ENCODE measurements around the gene ESYT1.

The ESYT1 gene

GRCh38 chr12:56082382-56082781 lies 45.7 kb upstream of the ESYT1 start:
- no peak overlapping the region for H3K23ac ChIP-seq (ENCODE audit: low read length in 2 of 2)
- no peaks in the 10 kb centered on the region for H3K36me3 ChIP-seq (ENCODE audit: control insufficient read depth in 1 of 2, insufficient read depth in 2 of 2, low read depth in 1 of 2, low read length in 2 of 2)
- H2AK5ac ChIP-seq (ENCODE audit: low read length, severe bottlenecking) = no peak overlapping the region
- H3K9ac ChIP-seq (ENCODE audit: low read length) = no peak overlapping the region
- no peak overlapping the region for H2BK15ac ChIP-seq (ENCODE audit: low read depth, poor library complexity, severe bottlenecking)
- 100% methylated on average over 1 of the region's 2 CpGs for WGBS
- no peak overlapping the region for H3K18ac ChIP-seq (ENCODE audit: low read depth in 1 of 2, low read length in 2 of 2)
- no peak overlapping the region for H3K4me2 ChIP-seq (ENCODE audit: low read length, poor library complexity, severe bottlenecking)
- no peaks in the 10 kb centered on the region for H3K9me3 ChIP-seq (ENCODE audit: control insufficient read depth, low read length)
- H2BK12ac ChIP-seq (ENCODE audit: low read length in 2 of 2) = no peak overlapping the region
- peaks cover 18% of the 10 kb centered on the region for H3K4me1 ChIP-seq (ENCODE audit: control insufficient read depth, insufficient read depth, low read depth, low read length)
- no peak overlapping the region for H4K8ac ChIP-seq (ENCODE audit: low read length)
- no peak overlapping the region for H2BK120ac ChIP-seq (ENCODE audit: low read depth, low read length)
- no peak overlapping the region for H3K27ac ChIP-seq (ENCODE audit: low read length, poor library complexity, severe bottlenecking)
- no peak overlapping the region for H2BK5ac ChIP-seq (ENCODE audit: low read depth, low read length, poor library complexity, severe bottlenecking)
- no peak overlapping the region for H4K91ac ChIP-seq (ENCODE audit: low read length)
- H3K4me3 ChIP-seq (ENCODE audit: insufficient read depth in 1 of 2, low read depth in 1 of 2, low read length in 2 of 2) = no peak overlapping the region
- H3K79me1 ChIP-seq (replicated peaks; ENCODE audit: low read length, poor library complexity, severe bottlenecking) = no peaks in the 10 kb centered on the region
- no peak for DNase-seq
- no peak overlapping the region for H2AFZ ChIP-seq (ENCODE audit: low read depth, low read length)
- peaks cover 29 to 37% of the 10 kb centered on the region in 2 experiments for H3K27me3 ChIP-seq (ENCODE audit: control insufficient read depth in 1 of 2, insufficient read depth in 1 of 2, low read length in 2 of 2)
- H3K14ac ChIP-seq (ENCODE audit: low read length in 2 of 2) = no peak overlapping the region
- H3K4ac ChIP-seq (ENCODE audit: low read depth in 1 of 2, low read length in 2 of 2) = no peak overlapping the region

GRCh38 chr12:56082967-56083366 lies 45.1 kb upstream of the ESYT1 start:
- Histone ChIP-seq H3K9me3 (ENCODE audit: control insufficient read depth, low read length) (no peaks in the 10 kb centered on the region), H2BK15ac (ENCODE audit: low read depth, poor library complexity, severe bottlenecking) (no peak overlapping the region), H3K79me1 (replicated peaks; ENCODE audit: low read length, poor library complexity, severe bottlenecking) (no peaks in the 10 kb centered on the region), H2BK12ac (ENCODE audit: low read length in 2 of 2) (no peak overlapping the region), H3K23ac (ENCODE audit: low read length in 2 of 2) (no peak overlapping the region), H3K14ac (ENCODE audit: low read length in 2 of 2) (no peak overlapping the region), H3K36me3 (ENCODE audit: control insufficient read depth in 1 of 2, insufficient read depth in 2 of 2, low read depth in 1 of 2, low read length in 2 of 2) (no peaks in the 10 kb centered on the region), H4K91ac (ENCODE audit: low read length) (no peak overlapping the region), H3K4me1 (ENCODE audit: control insufficient read depth, insufficient read depth, low read depth, low read length) (peaks cover 18% of the 10 kb centered on the region), H3K4me3 (ENCODE audit: insufficient read depth in 1 of 2, low read depth in 1 of 2, low read length in 2 of 2) (no peak overlapping the region), H4K8ac (ENCODE audit: low read length) (no peak overlapping the region), H3K4me2 (ENCODE audit: low read length, poor library complexity, severe bottlenecking) (no peak overlapping the region), H3K27me3 (ENCODE audit: control insufficient read depth in 1 of 2, insufficient read depth in 1 of 2, low read length in 2 of 2) (peaks cover 29 to 37% of the 10 kb centered on the region in 2 experiments), H3K18ac (ENCODE audit: low read depth in 1 of 2, low read length in 2 of 2) (no peak overlapping the region), H2AFZ (ENCODE audit: low read depth, low read length) (no peak overlapping the region), H3K9ac (ENCODE audit: low read length) (no peak overlapping the region), H2AK5ac (ENCODE audit: low read length, severe bottlenecking) (no peak overlapping the region), H3K4ac (ENCODE audit: low read depth in 1 of 2, low read length in 2 of 2) (no peak overlapping the region), H2BK5ac (ENCODE audit: low read depth, low read length, poor library complexity, severe bottlenecking) (no peak overlapping the region), H2BK120ac (ENCODE audit: low read depth, low read length) (no peak overlapping the region), H3K27ac (ENCODE audit: low read length, poor library complexity, severe bottlenecking) (no peak overlapping the region)
- no peak for DNase-seq
- no CpG with 5 or more reads among the region's 3 CpGs for WGBS

- H2BK12ac ChIP-seq (ENCODE audit: low read length in 2 of 2) = no peak overlapping the region
- WGBS = 90% methylated on average over 15 of the region's 15 CpGs
These were observed 43.0 kb upstream of the ESYT1 start for GRCh38 chr12:56084958-56085543.

GRCh38 chr12:56086096-56086495 lies 42.0 kb upstream of the ESYT1 start:
- H2BK12ac ChIP-seq (ENCODE audit: low read length in 2 of 2) = no peak overlapping the region
- no peak for DNase-seq
- no peak overlapping the region for H2BK15ac ChIP-seq (ENCODE audit: low read depth, poor library complexity, severe bottlenecking)
- no peak overlapping the region for H3K18ac ChIP-seq (ENCODE audit: low read depth in 1 of 2, low read length in 2 of 2)
- H2AFZ ChIP-seq (ENCODE audit: low read depth, low read length) = no peak overlapping the region
- H2BK5ac ChIP-seq (ENCODE audit: low read depth, low read length, poor library complexity, severe bottlenecking) = no peak overlapping the region
- no peak overlapping the region for H3K9ac ChIP-seq (ENCODE audit: low read length)
- no peak overlapping the region for H3K14ac ChIP-seq (ENCODE audit: low read length in 2 of 2)
- H3K4me1 ChIP-seq (ENCODE audit: control insufficient read depth, insufficient read depth, low read depth, low read length) = no peaks in the 10 kb centered on the region
- H4K91ac ChIP-seq (ENCODE audit: low read length) = no peak overlapping the region
- H2AK5ac ChIP-seq (ENCODE audit: low read length, severe bottlenecking) = no peak overlapping the region
- WGBS = no CpG with 5 or more reads among the region's 3 CpGs
- no peak overlapping the region for H2BK120ac ChIP-seq (ENCODE audit: low read depth, low read length)
- no peak overlapping the region for H4K8ac ChIP-seq (ENCODE audit: low read length)
- no peak overlapping the region for H3K4me3 ChIP-seq (ENCODE audit: insufficient read depth in 1 of 2, low read depth in 1 of 2, low read length in 2 of 2)
- H3K36me3 ChIP-seq (ENCODE audit: control insufficient read depth in 1 of 2, insufficient read depth in 2 of 2, low read depth in 1 of 2, low read length in 2 of 2) = no peaks in the 10 kb centered on the region
- H3K79me1 ChIP-seq (replicated peaks; ENCODE audit: low read length, poor library complexity, severe bottlenecking) = no peaks in the 10 kb centered on the region
- peaks cover 21 to 27% of the 10 kb centered on the region in 2 experiments for H3K27me3 ChIP-seq (ENCODE audit: control insufficient read depth in 1 of 2, insufficient read depth in 1 of 2, low read length in 2 of 2)
- H3K4ac ChIP-seq (ENCODE audit: low read depth in 1 of 2, low read length in 2 of 2) = no peak overlapping the region
- H3K9me3 ChIP-seq (ENCODE audit: control insufficient read depth, low read length) = no peaks in the 10 kb centered on the region
- H3K23ac ChIP-seq (ENCODE audit: low read length in 2 of 2) = no peak overlapping the region
- H3K27ac ChIP-seq (ENCODE audit: low read length, poor library complexity, severe bottlenecking) = no peak overlapping the region
- H3K4me2 ChIP-seq (ENCODE audit: low read length, poor library complexity, severe bottlenecking) = no peak overlapping the region

More at GRCh38 chr12:56084958-56085543, 43.0 kb upstream of the ESYT1 start:
- no peak overlapping the region for H3K23ac ChIP-seq (ENCODE audit: low read length in 2 of 2)
- no peak overlapping the region for H3K14ac ChIP-seq (ENCODE audit: low read length in 2 of 2)
- H3K27ac ChIP-seq (ENCODE audit: low read length, poor library complexity, severe bottlenecking) = no peak overlapping the region
- H3K36me3 ChIP-seq (ENCODE audit: control insufficient read depth in 1 of 2, insufficient read depth in 2 of 2, low read depth in 1 of 2, low read length in 2 of 2) = no peaks in the 10 kb centered on the region
- H3K9me3 ChIP-seq (ENCODE audit: control insufficient read depth, low read length) = no peaks in the 10 kb centered on the region
- H2BK120ac ChIP-seq (ENCODE audit: low read depth, low read length) = no peak overlapping the region
- no peak overlapping the region for H4K8ac ChIP-seq (ENCODE audit: low read length)
- no peak overlapping the region for H3K4me2 ChIP-seq (ENCODE audit: low read length, poor library complexity, severe bottlenecking)
- no peak overlapping the region for H3K9ac ChIP-seq (ENCODE audit: low read length)
- no peak overlapping the region for H4K91ac ChIP-seq (ENCODE audit: low read length)
- no peak overlapping the region for H3K18ac ChIP-seq (ENCODE audit: low read depth in 1 of 2, low read length in 2 of 2)
- peaks cover 29 to 37% of the 10 kb centered on the region in 2 experiments for H3K27me3 ChIP-seq (ENCODE audit: control insufficient read depth in 1 of 2, insufficient read depth in 1 of 2, low read length in 2 of 2)
- H3K4me1 ChIP-seq (ENCODE audit: control insufficient read depth, insufficient read depth, low read depth, low read length) = peaks cover 8% of the 10 kb centered on the region
- no peak overlapping the region for H3K4me3 ChIP-seq (ENCODE audit: insufficient read depth in 1 of 2, low read depth in 1 of 2, low read length in 2 of 2)
- DNase-seq = no peak
- no peak overlapping the region for H3K4ac ChIP-seq (ENCODE audit: low read depth in 1 of 2, low read length in 2 of 2)
- H3K79me1 ChIP-seq (replicated peaks; ENCODE audit: low read length, poor library complexity, severe bottlenecking) = no peaks in the 10 kb centered on the region
- H2AK5ac ChIP-seq (ENCODE audit: low read length, severe bottlenecking) = no peak overlapping the region
- H2AFZ ChIP-seq (ENCODE audit: low read depth, low read length) = no peak overlapping the region
- no peak overlapping the region for H2BK5ac ChIP-seq (ENCODE audit: low read depth, low read length, poor library complexity, severe bottlenecking)
- no peak overlapping the region for H2BK15ac ChIP-seq (ENCODE audit: low read depth, poor library complexity, severe bottlenecking)
